ENCODE data around the gene BTBD16. TPM values are rescaled to one million over a fixed set of nuclear protein-coding genes. Genes with fewer than 3 reads are reported as not detected.

BTBD16 gene
- total and polyA plus RNA-seq, 5 experiments from 2014 or later = not detected

DNA sequence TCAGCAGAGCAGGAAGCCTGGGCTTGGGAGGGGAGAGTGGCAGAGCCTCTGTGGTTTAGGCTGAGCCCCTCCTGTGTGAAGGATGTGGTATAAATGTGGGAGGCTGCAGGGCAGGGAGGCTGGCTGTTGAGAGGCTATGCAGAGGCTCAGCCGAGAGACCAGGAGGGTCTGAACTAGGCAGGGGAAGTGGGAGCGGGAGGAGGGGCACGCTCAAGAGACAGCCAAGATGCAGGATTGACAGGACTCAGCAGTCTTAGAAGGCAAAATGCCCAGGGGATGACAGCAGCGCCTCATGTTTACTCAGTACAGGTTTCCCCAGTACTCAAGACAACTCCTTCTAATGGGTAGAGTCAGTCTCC is 24.3 kb downstream of the BTBD16 start:
- DNase-seq (no peak), ATAC-seq (no peak)
- peaks cover 9 to 15% (median 10%) of the 10 kb centered on the region in 4 donors for H3K4me1 Mint-ChIP-seq
- no peaks in the 10 kb centered on the region for H3K36me3 Mint-ChIP-seq
- H3K27me3 Mint-ChIP-seq = peaks cover 0 to 22% (median 0%) of the 10 kb centered on the region in 5 donors
- H3K4me3 Mint-ChIP-seq = no peak overlapping the region
- H3K27ac Mint-ChIP-seq = no peak overlapping the region
- no peaks in the 10 kb centered on the region for H3K9me3 Mint-ChIP-seq
- POLR2A ChIA-PET = no interaction called here

DNA sequence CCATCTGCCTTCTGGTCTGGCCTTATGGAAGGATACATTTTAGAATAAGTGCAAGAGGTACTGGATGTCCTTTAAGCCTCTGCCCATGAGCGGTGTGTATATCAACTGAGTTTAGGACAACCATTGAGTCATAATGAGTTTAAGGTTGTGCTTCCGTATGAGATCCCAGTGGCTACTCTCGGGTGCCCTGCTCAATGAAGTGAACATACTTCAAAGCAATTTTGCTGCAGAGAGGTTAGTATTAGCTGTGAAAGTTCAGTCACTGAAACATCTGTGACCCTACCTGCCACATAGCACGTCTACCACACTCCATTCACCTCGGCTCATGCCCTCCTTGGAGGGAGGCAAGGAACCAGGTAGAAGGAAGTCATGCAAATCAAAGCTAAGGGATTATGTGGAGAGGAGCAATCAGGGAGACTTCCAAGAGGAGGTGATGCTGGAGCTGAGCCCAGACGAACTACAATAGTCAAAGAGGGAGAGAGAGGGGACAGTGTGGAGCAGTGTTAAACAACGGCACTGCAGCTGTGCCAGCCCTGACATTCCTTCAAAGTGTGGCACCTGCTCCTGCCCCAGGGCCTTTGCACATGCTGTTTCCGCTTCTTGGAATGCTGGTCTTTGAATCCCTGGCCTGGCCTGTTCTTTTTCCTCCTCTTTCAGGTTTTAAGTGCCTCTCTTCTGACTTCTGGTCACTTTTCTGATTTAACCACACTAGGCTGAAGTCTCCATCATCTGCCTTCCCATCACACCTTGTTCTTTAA is 25.4 kb downstream of the BTBD16 start:
- ATAC-seq = no peak
- peak in 1 of 10 donors; percentile 1 for DNase-seq
- peak overlapping the region in 1 of 10 donors; percentile 51 for H3K27ac Mint-ChIP-seq
- POLR2A ChIA-PET = no interaction called here
- H3K36me3 Mint-ChIP-seq = no peaks in the 10 kb centered on the region
- no peak overlapping the region for H3K4me3 Mint-ChIP-seq
- H3K9me3 Mint-ChIP-seq = no peaks in the 10 kb centered on the region
- peaks cover 9 to 15% (median 11%) of the 10 kb centered on the region in 4 donors for H3K4me1 Mint-ChIP-seq
- peaks cover 0 to 18% (median 3%) of the 10 kb centered on the region in 5 donors for H3K27me3 Mint-ChIP-seq

DNA sequence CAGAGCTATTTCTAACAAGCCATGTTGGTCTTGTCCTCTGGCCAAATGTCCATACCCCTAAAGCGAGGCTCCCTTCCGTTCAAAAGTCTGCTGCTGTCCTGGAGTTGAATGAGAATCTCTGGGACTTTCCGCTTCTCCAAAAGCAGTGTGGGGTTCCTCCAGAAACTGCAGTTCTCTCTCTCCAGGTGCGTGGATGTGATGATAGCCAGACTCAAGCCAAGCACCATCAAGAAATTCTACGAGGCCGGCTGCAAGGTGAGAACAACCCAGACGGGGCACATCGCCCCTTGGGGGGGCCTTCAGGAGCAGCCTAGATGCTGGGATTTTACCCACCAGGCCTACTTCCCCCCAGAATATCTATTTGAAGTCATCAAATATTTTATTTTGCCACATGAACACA is 26.5 kb downstream of the BTBD16 start:
- ATAC-seq (no peak), DNase-seq (no peak)
- POLR2A ChIA-PET = no interaction called here
- no peaks in the 10 kb centered on the region for H3K36me3 Mint-ChIP-seq
- H3K9me3 Mint-ChIP-seq = no peaks in the 10 kb centered on the region
- H3K4me3 Mint-ChIP-seq = no peak overlapping the region
- H3K27me3 Mint-ChIP-seq = peaks cover 0 to 18% (median 3%) of the 10 kb centered on the region in 5 donors
- H3K4me1 Mint-ChIP-seq = peaks cover 9 to 15% (median 11%) of the 10 kb centered on the region in 4 donors
- H3K27ac Mint-ChIP-seq = no peak overlapping the region

DNA sequence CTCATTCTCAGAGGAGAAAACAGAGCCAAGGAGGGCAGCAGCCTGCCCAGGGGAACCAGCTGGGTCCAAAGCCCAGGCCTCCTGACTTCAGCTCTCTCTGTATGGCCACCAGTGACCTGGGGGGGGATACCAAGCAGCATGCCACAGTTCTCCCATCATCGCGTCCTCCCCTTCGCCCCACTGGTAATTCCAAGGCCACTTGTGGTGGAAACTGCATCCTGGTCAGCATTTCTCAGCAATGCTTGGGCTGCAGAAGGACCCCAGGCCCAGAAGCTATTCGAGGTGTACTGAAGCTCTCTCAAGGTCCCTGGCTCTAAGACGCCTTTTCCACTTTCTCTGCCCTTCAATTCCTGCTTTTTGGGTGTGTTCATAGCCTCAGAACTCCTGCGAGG is 27.1 kb downstream of the BTBD16 start:
- H3K27ac Mint-ChIP-seq = peak overlapping the region in 2 of 10 donors; percentile 28 to 63
- ATAC-seq (no peak), DNase-seq (no peak)
- no peaks in the 10 kb centered on the region for H3K36me3 Mint-ChIP-seq
- H3K4me1 Mint-ChIP-seq = peaks cover 9 to 15% (median 11%) of the 10 kb centered on the region in 4 donors
- H3K27me3 Mint-ChIP-seq = peaks cover 0 to 18% (median 3%) of the 10 kb centered on the region in 5 donors
- POLR2A ChIA-PET = no interaction called here
- no peaks in the 10 kb centered on the region for H3K9me3 Mint-ChIP-seq
- H3K4me3 Mint-ChIP-seq = no peak overlapping the region

DNA sequence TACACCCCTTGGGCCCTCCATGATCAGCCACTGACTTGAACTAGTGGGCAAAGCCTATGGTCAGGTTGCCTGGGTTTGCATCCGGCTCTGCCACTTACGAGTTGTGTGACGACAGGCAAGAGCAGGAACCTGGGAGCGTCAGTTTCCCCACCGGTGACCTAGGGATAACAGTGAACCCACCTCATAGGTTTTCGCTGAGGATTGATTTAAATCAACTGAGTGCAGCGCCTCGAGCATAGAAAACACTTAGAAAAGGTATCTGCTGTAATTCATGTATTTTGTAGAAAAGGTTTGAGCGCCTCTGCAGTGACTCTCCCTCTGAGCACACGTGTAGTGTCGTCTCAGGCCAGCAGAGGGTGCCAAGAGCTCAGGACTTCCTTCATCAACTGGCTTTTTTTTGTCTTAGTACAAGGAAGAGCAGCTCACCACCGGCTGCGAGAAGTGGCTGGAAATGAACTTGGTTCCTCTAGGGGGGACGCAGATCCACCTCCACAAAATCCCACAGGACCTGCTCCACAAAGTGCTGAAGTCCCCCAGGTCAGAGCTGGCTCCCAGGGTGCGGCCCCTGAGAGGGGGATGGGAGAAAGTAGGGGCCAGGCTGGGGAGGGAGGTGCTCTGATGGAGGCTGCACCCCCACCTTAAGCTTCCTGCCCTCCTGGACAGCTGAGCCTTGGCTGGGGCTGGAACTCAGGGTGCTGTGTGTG is 27.7 kb downstream of the BTBD16 start:
- Mint-ChIP-seq H3K4me3 (peak overlapping the region in 9 of 10 donors; percentile 16 to 70 (median 55)), H3K27ac (peak overlapping the region in 2 of 10 donors; percentile 28 to 63), H3K27me3 (peaks cover 0 to 18% (median 3%) of the 10 kb centered on the region in 5 donors), H3K36me3 (no peaks in the 10 kb centered on the region), H3K9me3 (no peaks in the 10 kb centered on the region), H3K4me1 (peaks cover 9 to 15% (median 11%) of the 10 kb centered on the region in 4 donors)
- POLR2A ChIA-PET = interaction anchor here (0.7 to 1.0 kb wide), 2 partner anchors 31 to 137 kb away, joined by 3 to 4 read pairs; no protein-coding TSS in a partner anchor
- DNase-seq (peak; percentile 29 to 80 (median 56)), ATAC-seq (peak; percentile 83 to 92)

DNA sequence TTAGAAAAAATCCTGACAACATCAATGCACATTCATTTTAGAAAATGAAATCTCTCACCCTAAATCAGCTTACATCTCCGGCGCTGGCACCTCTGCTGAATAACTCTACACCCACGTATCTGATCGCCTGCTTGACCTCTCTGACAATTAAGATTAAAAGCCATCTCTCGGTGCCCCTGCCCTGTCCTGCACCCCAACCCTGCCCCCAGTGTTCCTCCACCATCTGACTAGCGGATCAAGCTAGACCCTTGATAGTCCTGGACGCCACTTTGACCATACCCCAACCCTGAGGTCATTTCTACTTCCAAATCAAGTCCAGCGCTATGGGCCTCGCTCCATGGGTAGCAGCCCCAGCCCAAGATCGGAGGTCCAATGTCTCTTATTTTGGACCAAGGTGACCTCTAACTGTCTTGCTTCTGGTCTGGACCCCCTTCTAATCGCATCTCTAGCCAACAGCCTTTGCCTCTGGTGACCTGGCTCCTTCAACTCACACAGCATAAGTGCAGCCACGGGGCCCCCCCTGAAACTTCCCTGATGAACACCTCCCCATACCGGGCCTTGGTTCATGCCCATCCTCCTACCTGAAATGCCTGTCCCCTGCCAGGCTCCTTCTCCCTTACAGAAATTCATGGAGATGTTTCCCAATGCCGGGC is 28.5 kb downstream of the BTBD16 start:
- DNase-seq (no peak), ATAC-seq (no peak)
- Mint-ChIP-seq H3K27me3 (peaks cover 0 to 18% (median 3%) of the 10 kb centered on the region in 5 donors), H3K27ac (no peak overlapping the region), H3K36me3 (peaks cover 0 to 1% (median 0%) of the 10 kb centered on the region in 3 donors), H3K4me1 (peaks cover 9 to 15% (median 11%) of the 10 kb centered on the region in 4 donors), H3K9me3 (no peaks in the 10 kb centered on the region), H3K4me3 (peak overlapping the region in 1 of 10 donors; percentile 8)
- POLR2A ChIA-PET = interaction anchor here (0.7 to 1.0 kb wide), 2 partner anchors 32 to 136 kb away, joined by 3 to 4 read pairs; no protein-coding TSS in a partner anchor

DNA sequence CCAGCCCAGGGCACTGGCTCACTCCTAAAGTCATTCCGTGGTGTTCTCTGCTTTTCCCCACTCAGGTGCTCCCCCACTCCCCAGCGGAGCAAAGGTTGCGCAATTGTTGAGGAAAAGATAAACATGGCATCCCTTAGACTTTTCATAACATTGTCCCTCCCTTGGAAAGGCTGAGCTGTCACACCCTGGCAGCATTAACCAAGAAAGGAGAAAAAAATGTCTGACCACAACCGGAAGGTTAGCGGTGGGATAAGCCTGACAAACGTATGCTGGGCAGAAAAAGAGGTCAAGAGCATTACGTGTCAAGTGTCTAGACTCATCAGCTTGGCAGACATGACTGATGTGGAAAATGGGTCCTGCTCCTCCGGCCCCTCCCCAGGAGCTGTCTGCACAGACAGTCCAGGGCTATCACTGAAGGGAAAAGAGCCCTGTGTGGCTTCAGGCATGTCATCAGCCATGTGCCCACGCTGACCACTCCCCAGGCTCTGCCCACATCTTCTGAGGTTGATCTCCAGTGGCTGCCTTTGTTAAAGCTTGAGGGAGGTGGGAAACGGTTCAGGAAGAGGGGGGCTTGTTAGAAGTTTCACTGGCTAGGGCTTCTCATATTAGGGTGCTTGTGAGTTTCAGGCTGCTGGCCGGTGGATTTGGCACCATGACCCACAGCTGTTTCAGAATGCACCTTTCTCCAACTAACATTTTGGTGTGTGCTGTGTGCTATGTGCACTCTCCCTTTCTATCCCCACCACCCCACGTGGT is 30.1 kb downstream of the BTBD16 start:
- Mint-ChIP-seq H3K36me3 (peaks cover 0 to 4% (median 0%) of the 10 kb centered on the region in 3 donors), H3K9me3 (peaks cover 0 to 12% (median 4%) of the 10 kb centered on the region in 9 donors), H3K27ac (peak overlapping the region in 1 of 10 donors; percentile 15), H3K4me1 (peaks cover 3 to 5% (median 4%) of the 10 kb centered on the region in 4 donors), H3K4me3 (no peak overlapping the region), H3K27me3 (peaks cover 0 to 18% (median 3%) of the 10 kb centered on the region in 5 donors)
- POLR2A ChIA-PET = no interaction called here
- DNase-seq = no peak
- peak in 1 of 2 donors; percentile 12 for ATAC-seq

DNA sequence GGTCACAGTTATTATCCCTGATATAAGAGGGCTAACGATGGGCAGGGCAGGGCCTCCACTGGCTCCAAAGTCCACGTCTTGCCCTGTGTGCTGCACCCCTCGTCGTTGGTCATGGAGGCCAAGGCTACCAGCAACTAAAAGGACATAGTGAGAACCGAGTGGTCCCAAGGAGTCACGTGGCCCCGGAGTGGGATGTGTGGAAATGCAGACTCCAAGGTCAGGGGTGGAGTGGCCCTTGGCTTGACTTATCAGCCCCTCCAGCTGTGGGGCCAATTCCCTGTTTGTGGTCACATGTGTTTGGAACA is 30.7 kb downstream of the BTBD16 start:
- Mint-ChIP-seq H3K4me1 (peaks cover 3 to 5% (median 4%) of the 10 kb centered on the region in 4 donors), H3K9me3 (peaks cover 0 to 13% (median 4%) of the 10 kb centered on the region in 9 donors), H3K36me3 (peaks cover 0 to 4% (median 0%) of the 10 kb centered on the region in 3 donors), H3K27me3 (peaks cover 0 to 18% (median 3%) of the 10 kb centered on the region in 5 donors), H3K27ac (no peak overlapping the region), H3K4me3 (no peak overlapping the region)
- POLR2A ChIA-PET = no interaction called here
- no peak for ATAC-seq
- no peak for DNase-seq

DNA sequence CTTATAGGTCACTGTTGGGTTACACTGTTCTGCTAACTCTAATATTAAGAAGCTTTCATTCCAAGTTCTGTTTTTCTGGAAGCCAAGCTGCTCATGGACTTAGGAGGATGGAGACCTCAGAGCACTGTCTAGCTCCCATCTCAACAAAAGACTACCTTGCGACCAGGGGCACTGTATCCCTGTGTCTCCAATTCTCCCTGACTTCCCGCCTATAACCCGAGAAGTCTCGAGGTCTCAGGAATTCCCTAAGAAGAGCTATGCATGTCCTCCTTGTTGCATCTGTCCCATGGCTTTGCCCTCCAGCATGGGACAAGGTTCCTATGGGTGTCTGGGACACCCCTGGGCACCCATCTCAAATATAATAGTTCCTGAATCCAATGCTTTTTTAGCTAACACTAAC is 31.2 kb downstream of the BTBD16 start:
- Mint-ChIP-seq H3K4me1 (peaks cover 3 to 5% (median 4%) of the 10 kb centered on the region in 4 donors), H3K27ac (no peak overlapping the region), H3K9me3 (peaks cover 0 to 13% (median 4%) of the 10 kb centered on the region in 9 donors), H3K36me3 (peaks cover 0 to 4% (median 0%) of the 10 kb centered on the region in 3 donors), H3K4me3 (no peak overlapping the region), H3K27me3 (peaks cover 0 to 18% (median 0%) of the 10 kb centered on the region in 5 donors)
- ATAC-seq (no peak), DNase-seq (no peak)
- POLR2A ChIA-PET = no interaction called here

DNA sequence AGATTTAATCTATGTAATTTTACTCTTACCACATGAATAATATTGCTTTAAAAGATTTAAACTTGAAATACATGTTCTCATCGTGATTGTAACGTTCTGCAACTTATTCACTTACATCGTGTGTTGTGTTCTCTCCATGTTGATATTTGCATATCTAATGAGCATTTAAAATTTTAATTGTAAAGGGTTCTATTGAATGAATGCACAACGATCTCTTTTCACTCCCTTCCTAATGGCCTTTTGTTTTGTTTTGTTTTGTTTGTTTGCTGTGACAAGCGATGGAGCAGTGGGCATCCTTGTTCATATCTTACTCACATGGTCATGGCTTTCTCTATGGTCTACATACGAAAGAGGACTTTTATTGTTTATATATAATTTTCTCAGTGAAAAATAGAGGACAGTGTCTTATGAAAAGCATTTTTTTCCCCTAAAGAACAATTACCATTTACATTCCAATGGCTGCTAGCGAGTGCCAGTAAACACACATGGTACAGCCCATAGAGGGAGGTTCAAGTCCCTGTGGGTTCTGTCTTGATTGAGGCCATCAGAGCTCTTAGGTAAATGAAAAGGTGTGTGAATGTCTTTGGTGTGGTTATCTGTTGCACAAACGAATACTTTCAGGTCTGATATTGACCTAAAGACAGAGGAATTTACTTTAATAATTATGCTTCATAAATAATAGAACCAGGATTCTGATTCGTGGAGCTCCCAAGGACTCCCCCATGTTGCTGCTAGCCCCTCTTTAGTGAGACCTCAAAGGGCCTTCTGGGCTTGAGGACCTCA is 32.4 kb downstream of the BTBD16 start:
- H3K36me3 Mint-ChIP-seq = peaks cover 0 to 4% (median 0%) of the 10 kb centered on the region in 3 donors
- peaks cover 0 to 13% (median 4%) of the 10 kb centered on the region in 9 donors for H3K9me3 Mint-ChIP-seq
- H3K4me3 Mint-ChIP-seq = no peak overlapping the region
- DNase-seq = no peak
- H3K27ac Mint-ChIP-seq = no peak overlapping the region
- no peak for ATAC-seq
- POLR2A ChIA-PET = no interaction called here
- H3K4me1 Mint-ChIP-seq = peaks cover 3 to 12% (median 5%) of the 10 kb centered on the region in 4 donors
- peaks cover 0 to 15% (median 0%) of the 10 kb centered on the region in 5 donors for H3K27me3 Mint-ChIP-seq

DNA sequence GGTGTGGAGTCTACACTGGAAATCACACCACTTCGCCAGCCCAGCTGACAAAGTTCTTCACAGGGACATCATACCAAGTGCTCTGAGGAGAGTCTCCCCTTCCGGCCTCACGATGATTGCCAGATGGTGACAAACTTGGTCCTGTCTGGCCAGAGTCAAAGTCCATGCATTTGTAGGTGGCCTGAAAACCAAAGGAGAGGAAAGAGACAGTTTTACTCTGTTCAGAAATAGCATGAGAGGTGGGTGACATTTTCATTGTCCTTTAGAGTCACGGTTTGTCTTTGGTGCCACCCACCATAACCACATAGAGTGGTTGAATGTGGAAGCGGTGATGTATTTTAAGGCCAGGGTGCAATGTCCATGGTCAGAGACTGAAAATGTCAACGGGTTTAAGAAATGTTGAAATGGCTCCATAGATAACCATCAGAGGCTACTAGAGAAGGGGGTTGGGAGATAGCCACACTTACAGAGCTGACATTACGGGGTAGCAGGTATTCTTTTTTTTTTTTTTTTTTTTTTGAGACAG is 33.0 kb downstream of the BTBD16 start:
- Mint-ChIP-seq H3K36me3 (peaks cover 0 to 4% (median 0%) of the 10 kb centered on the region in 3 donors), H3K27ac (no peak overlapping the region), H3K4me3 (no peak overlapping the region), H3K27me3 (peaks cover 0 to 9% (median 0%) of the 10 kb centered on the region in 5 donors), H3K9me3 (peaks cover 0 to 13% (median 4%) of the 10 kb centered on the region in 9 donors), H3K4me1 (peaks cover 0 to 8% (median 1%) of the 10 kb centered on the region in 4 donors)
- ATAC-seq = no peak
- POLR2A ChIA-PET = no interaction called here
- no peak for DNase-seq
